HepG2 (cell line): Measurements from ENCODE around the gene LRBA. TPM values are rescaled to one million over a fixed set of nuclear protein-coding genes. Genes with fewer than 3 reads are reported as not detected.

Experiments
- HCFC1 ChIP-seq: fragments of 150-350 bp; IDR thresholded peaks from 2 replicates; pipeline ENCODE4 v1.6.1; 2014; ENCODE audit warnings: low read depth, low read length
- HNRNPK ChIP-seq: fragments of 200-400 bp; formaldehyde crosslinking; IDR thresholded peaks from 2 replicates; pipeline ENCODE4 v1.6.1; 2018; ENCODE audit warnings: low read length, low read depth, moderate library complexity, mild to moderate bottlenecking; ENCODE audit not compliant: poor library complexity, severe bottlenecking
- IKZF1 ChIP-seq: fragments of 450-650 bp; IDR thresholded peaks from 2 replicates; pipeline ENCODE4 v1.7.1; 2016
- JARID2 ChIP-seq: sonication (generic); formaldehyde crosslinking; IDR thresholded peaks from 2 replicates; pipeline ENCODE4 v1.8.1; 2023; ENCODE audit warnings: missing genetic modification reagents, inconsistent platforms; ENCODE audit not compliant: insufficient replicate concordance
- KDM5B ChIP-seq: sonication (generic); formaldehyde crosslinking; IDR thresholded peaks from 2 replicates; pipeline ENCODE4 v1.4.0; 2020; ENCODE audit warnings: missing genetic modification reagents, mild to moderate bottlenecking, borderline replicate concordance
- MAFF ChIP-seq: IDR thresholded peaks from 2 replicates; pipeline ENCODE4 v1.6.1; 2011; ENCODE audit warnings: low read depth, low read length, improper control_type of control experiment
- RERE ChIP-seq: IDR thresholded peaks from 2 replicates; pipeline ENCODE4 v1.6.1; 2016; ENCODE audit warnings: low read depth, missing genetic modification reagents, missing compliant biosample characterization
- SP140L ChIP-seq: sonication (generic); formaldehyde crosslinking; IDR thresholded peaks from 2 replicates; pipeline ENCODE4 v1.4.0; 2020; ENCODE audit warnings: missing genetic modification reagents, borderline replicate concordance
- SP5 ChIP-seq: IDR thresholded peaks from 2 replicates; pipeline ENCODE4 v1.6.1; 2016; ENCODE audit warnings: low read depth, borderline replicate concordance
- TOPORS ChIP-seq: sonication (generic); formaldehyde crosslinking; IDR thresholded peaks from 2 replicates; pipeline ENCODE4 v1.8.0; 2023; ENCODE audit warnings: mild to moderate bottlenecking, missing genetic modification reagents
- ZBTB21 ChIP-seq: sonication (generic); formaldehyde crosslinking; IDR thresholded peaks from 2 replicates; pipeline ENCODE4 v1.4.0; 2020; ENCODE audit warnings: missing genetic modification reagents
- ZBTB43 ChIP-seq: sonication (generic); formaldehyde crosslinking; conservative IDR thresholded peaks from 2 replicates; pipeline ENCODE4 v1.4.0; 2020; ENCODE audit warnings: missing genetic modification reagents
- ZC3H13 ChIP-seq: sonication (generic); formaldehyde crosslinking; IDR thresholded peaks from 2 replicates; pipeline ENCODE4 v1.8.1; 2023; ENCODE audit warnings: mild to moderate bottlenecking, missing genetic modification reagents, moderate library complexity
- ZFP36 ChIP-seq: fragments of 150-350 bp; IDR thresholded peaks from 2 replicates; pipeline ENCODE4 v1.6.1; 2018; ENCODE audit warnings: borderline replicate concordance, low read length, low read depth; ENCODE audit not compliant: partially characterized antibody
- ZNF350 ChIP-seq: sonication (generic); formaldehyde crosslinking; IDR thresholded peaks from 2 replicates; pipeline ENCODE4 v1.4.0; 2020; ENCODE audit warnings: mild to moderate bottlenecking, low read depth, missing genetic modification reagents, borderline replicate concordance
- ZNF367 ChIP-seq: sonication (generic); formaldehyde crosslinking; IDR thresholded peaks from 2 replicates; pipeline ENCODE4 v1.4.0; 2020; ENCODE audit warnings: missing genetic modification reagents, borderline replicate concordance
- ZNF569 ChIP-seq: sonication (generic); formaldehyde crosslinking; IDR thresholded peaks from 2 replicates; pipeline ENCODE4 v1.5.0; 2020; ENCODE audit warnings: mild to moderate bottlenecking, missing genetic modification reagents, moderate library complexity, borderline replicate concordance
- ZNF580 ChIP-seq: IDR thresholded peaks from 2 replicates; pipeline ENCODE4 v1.6.1; 2016; ENCODE audit warnings: low read depth, borderline replicate concordance
- ZNF782 ChIP-seq: sonication (generic); formaldehyde crosslinking; IDR thresholded peaks from 2 replicates; pipeline ENCODE4 v1.4.0; 2020; ENCODE audit warnings: missing genetic modification reagents, mild to moderate bottlenecking, borderline replicate concordance
- ZNF878 ChIP-seq: sonication (generic); formaldehyde crosslinking; IDR thresholded peaks from 2 replicates; pipeline ENCODE4 v1.8.1; 2023; ENCODE audit warnings: mild to moderate bottlenecking, missing genetic modification reagents, moderate library complexity
- polyA plus RNA-seq, 8 experiments: library from polyadenylated mRNA; depleted of rRNA in 3 of 8; stranded (reverse) in 7 of 8; unstranded in 1 of 8; fragments of >200 nt; fragmentation: Illumina TruSeq in 4 of 8; extraction: Trizol in 4 of 8; gene quantifications; 2 replicates each; pipeline versions ENCODE4 v1.2.1 to v1.2.3, GENCODE V29; 2011 to 2016; ENCODE audit warnings: low read depth in 4 of 8, missing spikeins in 1 of 8, mixed read lengths in 1 of 8; ENCODE audit not compliant: insufficient read depth in 1 of 8
- total RNA-seq, 5 experiments: library from RNA; depleted of rRNA; stranded (reverse); fragments of >200 nt; fragmentation: Illumina TruSeq; extraction: Trizol; gene quantifications; 2 replicates each; pipeline ENCODE4 v1.2.3, GENCODE V29; 2016; ENCODE audit warnings: low read depth in 1 of 5
- TF ChIP-seq, protein P1 (sequence below): fragments of 450-650 bp; IDR thresholded peaks from 2 replicates; pipeline ENCODE4 v1.6.1; 2017

LRBA gene
- total and polyA plus RNA-seq, 2 of the 13 experiments (the other 11 are each of a cell fraction or from before 2014, with no cell fraction given): 21.0 to 37.2 TPM

DNA sequence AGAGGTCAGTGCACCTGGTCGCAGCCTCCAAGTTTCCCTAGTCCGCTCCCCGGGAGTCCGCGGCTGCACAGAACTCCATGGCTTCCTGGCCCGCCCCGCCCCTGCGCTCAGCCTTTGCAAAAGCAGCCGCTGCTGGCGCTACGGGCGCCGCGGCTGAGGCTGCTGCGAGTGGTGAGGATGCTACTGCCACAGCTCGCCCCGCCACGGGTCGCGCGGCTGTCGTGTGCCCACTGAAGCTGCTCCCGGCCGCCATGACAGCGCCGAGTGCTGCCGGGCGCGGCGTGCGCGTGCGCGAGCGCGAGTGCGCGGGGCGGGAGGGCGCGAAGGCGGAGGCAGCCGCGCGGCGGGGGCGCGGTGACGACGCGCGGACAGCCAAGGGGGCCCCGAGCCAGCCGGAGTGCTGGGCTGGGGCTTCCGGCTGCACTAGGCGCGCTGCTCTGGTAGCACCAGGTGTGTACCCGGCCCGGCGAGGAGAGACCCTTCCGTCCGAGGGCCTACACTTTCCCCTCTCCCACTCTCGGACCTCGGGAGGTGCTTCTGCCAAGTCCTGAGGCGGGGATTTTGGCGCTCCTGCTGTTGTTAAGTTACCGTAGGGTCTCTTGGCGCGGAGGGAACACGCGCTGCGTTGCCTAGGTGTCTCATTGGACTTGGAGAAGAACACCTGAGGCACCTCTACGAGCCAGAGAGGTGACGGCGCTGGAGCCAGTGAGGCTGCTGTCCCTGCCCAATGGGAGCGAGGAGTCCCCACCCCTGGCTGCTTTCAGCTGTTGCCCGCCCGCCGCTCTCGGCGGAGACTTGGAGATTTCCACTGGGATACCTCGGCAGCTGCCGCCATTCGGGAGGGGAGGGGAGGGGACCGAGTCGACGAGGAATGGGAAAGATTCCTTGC lies 619 bp upstream of the LRBA start (continued):
- 0 out of 2 replicates have a peak, but pooled peaks have one; percentile 10 for TF ChIP-seq SP5 (CRISPR knock-in tag)
- TF ChIP-seq ZBTB21 (CRISPR knock-in tag): no peak
- TF ChIP-seq MAFF: no peak
- no peak for TF ChIP-seq JARID2 (CRISPR knock-in tag)
- no peak for TF ChIP-seq ZNF367 (CRISPR knock-in tag)
- peak; percentile 95 for TF ChIP-seq TOPORS (CRISPR knock-in tag)
- no peak for TF ChIP-seq IKZF1
- TF ChIP-seq HCFC1: no peak
- peak; percentile 51; the same call in 1 of the 2 replicates for TF ChIP-seq SP140L (CRISPR knock-in tag)
- TF ChIP-seq KDM5B (CRISPR knock-in tag): peak; percentile 78
- TF ChIP-seq ZNF580: no peak
- peak; percentile 44; the same call in 1 of the 2 replicates for TF ChIP-seq ZNF350
- no peak for TF ChIP-seq ZFP36
- TF ChIP-seq, protein P1, sequence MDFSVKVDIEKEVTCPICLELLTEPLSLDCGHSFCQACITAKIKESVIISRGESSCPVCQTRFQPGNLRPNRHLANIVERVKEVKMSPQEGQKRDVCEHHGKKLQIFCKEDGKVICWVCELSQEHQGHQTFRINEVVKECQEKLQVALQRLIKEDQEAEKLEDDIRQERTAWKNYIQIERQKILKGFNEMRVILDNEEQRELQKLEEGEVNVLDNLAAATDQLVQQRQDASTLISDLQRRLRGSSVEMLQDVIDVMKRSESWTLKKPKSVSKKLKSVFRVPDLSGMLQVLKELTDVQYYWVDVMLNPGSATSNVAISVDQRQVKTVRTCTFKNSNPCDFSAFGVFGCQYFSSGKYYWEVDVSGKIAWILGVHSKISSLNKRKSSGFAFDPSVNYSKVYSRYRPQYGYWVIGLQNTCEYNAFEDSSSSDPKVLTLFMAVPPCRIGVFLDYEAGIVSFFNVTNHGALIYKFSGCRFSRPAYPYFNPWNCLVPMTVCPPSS: no peak
- TF ChIP-seq ZNF569 (CRISPR knock-in tag): no peak
- TF ChIP-seq ZBTB43 (CRISPR knock-in tag): 0 out of 2 replicates have a peak, but pooled peaks have one; percentile 25
- peak; percentile 75; the same call in 1 of the 2 replicates for TF ChIP-seq ZC3H13 (CRISPR knock-in tag)
- no peak for TF ChIP-seq HNRNPK
- no peak; the same call in 1 of the 2 replicates for TF ChIP-seq ZNF878 (CRISPR knock-in tag)
- TF ChIP-seq ZNF782 (CRISPR knock-in tag): no peak; the same call in 1 of the 2 replicates
- TF ChIP-seq RERE (CRISPR knock-in tag): no peak; the same call in 1 of the 2 replicates
